ENCODE results near the gene PODXL2.

Gene PODXL2

GRCh38 chr3:127711896-127712295 lies 82.9 kb downstream of the PODXL2 start:
- DNase-seq = no peak

GRCh38 chr3:127712461-127712860 lies 83.5 kb downstream of the PODXL2 start:
- DNase-seq = no peak

- no peak for DNase-seq
Observed at GRCh38 chr3:127712881-127713771, 84.1 kb downstream of the PODXL2 start.

GRCh38 chr3:127714125-127714571 lies 85.2 kb downstream of the PODXL2 start:
- DNase-seq = no peak

- no peak for DNase-seq
Observed at GRCh38 chr3:127714866-127715265, 85.9 kb downstream of the PODXL2 start.

GRCh38 chr3:127715532-127715931 lies 86.5 kb downstream of the PODXL2 start:
- no peak for DNase-seq

- DNase-seq = no peak
Observed at GRCh38 chr3:127716384-127716783, 87.4 kb downstream of the PODXL2 start.

- no peak for DNase-seq
Observed at GRCh38 chr3:127717357-127718244, 88.6 kb downstream of the PODXL2 start.

GRCh38 chr3:127718245-127718915 lies 89.4 kb downstream of the PODXL2 start:
- DNase-seq = no peak

- DNase-seq = no peak
Observed at GRCh38 chr3:127718916-127719290, 89.9 kb downstream of the PODXL2 start.

GRCh38 chr3:127719369-127719768 lies 90.4 kb downstream of the PODXL2 start:
- DNase-seq = no peak

- DNase-seq = no peak
Observed at GRCh38 chr3:127720161-127720823, 91.3 kb downstream of the PODXL2 start.

- DNase-seq = no peak
Observed at GRCh38 chr3:127720985-127721935, 92.3 kb downstream of the PODXL2 start.

GRCh38 chr3:127722091-127722784 lies 93.3 kb downstream of the PODXL2 start:
- DNase-seq = no peak

All from T1000 (cell line).